A673 (cell line): ENCODE measurements around the gene BCAS2. TPM values are rescaled to one million over a fixed set of nuclear protein-coding genes. Genes with fewer than 3 reads are reported as not detected.

ENCODE experiments used
- BruUV-seq: library from RNA; stranded (reverse); fragments of 400-500 nt; replicated peaks from 2 replicates; lab custom pipeline; 2021; lab: Mats Ljungman, UMichigan
- CTCF ChIA-PET: fragments of 300-600 bp; sonication (Branson Sonifier 250); formaldehyde crosslinking; loops from one replicate; lab custom pipeline; 2022; ENCODE audit warnings: antibody characterized with exemption; lab: Charles Lee
- POLR2A ChIA-PET: fragments of 300-600 bp; sonication (Branson Sonifier 250); formaldehyde crosslinking; loops from one replicate; lab custom pipeline; 2022; ENCODE audit warnings: antibody characterized with exemption; ENCODE audit not compliant: low non-redundant PET; lab: Charles Lee
- DNase-seq: peaks from one replicate; pipeline ENCODE4 v3.0.0-alpha.2; 2015; ENCODE audit warnings: low spot score
- H3K27ac ChIP-seq: fragments of 200-600 bp; sonication (generic); 2 replicates; pipeline ENCODE4 v1.5.1; 2016; ENCODE audit warnings: mixed run types, low read depth, mild to moderate bottlenecking, mixed read lengths, antibody characterized with exemption, low read length; ENCODE audit not compliant: poor library complexity, severe bottlenecking
- H3K27me3 ChIP-seq: fragments of 200-600 bp; sonication (generic); replicated peaks from 2 replicates; pipeline ENCODE4 v1.6.1; 2017; ENCODE audit warnings: mixed run types, low read depth, mild to moderate bottlenecking, mixed read lengths, antibody characterized with exemption, low read length; ENCODE audit not compliant: insufficient read depth, poor library complexity
- H3K36me3 ChIP-seq: fragments of 200-600 bp; sonication (generic); 2 replicates; pipeline ENCODE4 v1.6.1; 2016; ENCODE audit warnings: mixed run types, mild to moderate bottlenecking, mixed read lengths, antibody characterized with exemption, low read length; ENCODE audit not compliant: insufficient read depth, poor library complexity, severe bottlenecking
- H3K4me1 ChIP-seq: fragments of 200-600 bp; sonication (generic); 2 replicates; pipeline ENCODE4 v1.6.1; 2017; ENCODE audit warnings: mixed run types, mild to moderate bottlenecking, mixed read lengths, antibody characterized with exemption, low read length; ENCODE audit not compliant: insufficient read depth, poor library complexity, severe bottlenecking
- H3K4me3 ChIP-seq: fragments of 200-600 bp; sonication (generic); 2 replicates; pipeline ENCODE4 v1.5.1; 2016; ENCODE audit warnings: low read depth, mixed run types, mild to moderate bottlenecking, mixed read lengths, low read length; ENCODE audit not compliant: poor library complexity, severe bottlenecking
- H3K9me3 ChIP-seq: fragments of 200-600 bp; sonication (generic); 2 replicates; pipeline ENCODE4 v1.6.1; 2016; ENCODE audit warnings: mixed run types, low read depth, mild to moderate bottlenecking, mixed read lengths, antibody characterized with exemption, low read length; ENCODE audit not compliant: poor library complexity, severe bottlenecking
- EZH2 ChIP-seq: fragments of 200-600 bp; sonication (generic); IDR thresholded peaks from 2 replicates; pipeline ENCODE4 v1.6.1; 2017; ENCODE audit warnings: borderline replicate concordance, low read depth, mild to moderate bottlenecking, mixed read lengths, antibody characterized with exemption, low read length; ENCODE audit not compliant: poor library complexity, severe bottlenecking
- intact Hi-C: fragments of 100-400 bp; cut with micrococcal nuclease; formaldehyde crosslinking; loops from one replicate; pipeline ENCODE4 v1.10.0; 2022; ENCODE audit not compliant: unreplicated experiment
- total RNA-seq: library from RNA; stranded (reverse); gene quantifications from 2 replicates; pipeline ENCODE4 v1.2.3, GENCODE V29; 2021
- TF ChIP-seq, protein P1 (sequence below): fragments of 300-800, 200-600 bp; sonication (generic); conservative IDR thresholded peaks from 2 replicates; pipeline ENCODE4 v1.5.1; 2017; ENCODE audit warnings: low read depth, mild to moderate bottlenecking, antibody characterized with exemption, low read length, moderate library complexity, mixed read lengths

The BCAS2 gene
- total RNA-seq, 1 experiment from 2014 or later = 75.7 TPM

DNA sequence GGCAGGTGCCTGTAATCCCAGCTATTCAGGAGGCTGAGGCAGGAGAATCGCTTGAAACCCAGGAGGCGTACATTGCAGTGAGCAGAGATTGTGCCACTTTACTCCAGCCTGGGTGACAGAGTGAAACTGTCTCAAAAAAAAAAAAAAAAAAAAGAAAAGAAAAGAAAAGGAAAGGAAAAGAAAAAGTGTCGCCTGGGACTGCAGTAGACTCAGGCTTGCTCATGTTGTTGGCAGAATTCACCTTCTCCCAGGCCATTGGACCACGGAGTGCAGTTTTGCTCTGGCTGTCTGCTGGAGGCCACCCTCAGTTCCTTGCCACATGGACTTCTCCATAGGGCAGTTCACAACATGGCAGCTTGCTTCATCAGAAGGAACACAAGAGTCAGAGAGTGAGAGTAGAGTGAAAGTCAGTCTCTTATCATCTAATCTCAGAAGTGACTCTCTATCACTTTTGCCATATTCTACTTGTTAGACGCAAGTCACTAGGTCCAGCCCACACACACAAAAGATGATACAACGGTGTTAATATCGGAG lies 29.2 kb downstream of the BCAS2 start:
- BruUV-seq = no TSS peak
- intact Hi-C loops = no loop called here
- no peaks in the 10 kb centered on the region for H3K27me3 ChIP-seq
- no peak for TF ChIP-seq EZH2
- TF ChIP-seq, protein P1, sequence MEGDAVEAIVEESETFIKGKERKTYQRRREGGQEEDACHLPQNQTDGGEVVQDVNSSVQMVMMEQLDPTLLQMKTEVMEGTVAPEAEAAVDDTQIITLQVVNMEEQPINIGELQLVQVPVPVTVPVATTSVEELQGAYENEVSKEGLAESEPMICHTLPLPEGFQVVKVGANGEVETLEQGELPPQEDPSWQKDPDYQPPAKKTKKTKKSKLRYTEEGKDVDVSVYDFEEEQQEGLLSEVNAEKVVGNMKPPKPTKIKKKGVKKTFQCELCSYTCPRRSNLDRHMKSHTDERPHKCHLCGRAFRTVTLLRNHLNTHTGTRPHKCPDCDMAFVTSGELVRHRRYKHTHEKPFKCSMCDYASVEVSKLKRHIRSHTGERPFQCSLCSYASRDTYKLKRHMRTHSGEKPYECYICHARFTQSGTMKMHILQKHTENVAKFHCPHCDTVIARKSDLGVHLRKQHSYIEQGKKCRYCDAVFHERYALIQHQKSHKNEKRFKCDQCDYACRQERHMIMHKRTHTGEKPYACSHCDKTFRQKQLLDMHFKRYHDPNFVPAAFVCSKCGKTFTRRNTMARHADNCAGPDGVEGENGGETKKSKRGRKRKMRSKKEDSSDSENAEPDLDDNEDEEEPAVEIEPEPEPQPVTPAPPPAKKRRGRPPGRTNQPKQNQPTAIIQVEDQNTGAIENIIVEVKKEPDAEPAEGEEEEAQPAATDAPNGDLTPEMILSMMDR = no peak
- no peak for DNase-seq
- no peaks in the 10 kb centered on the region for H3K9me3 ChIP-seq
- H3K36me3 ChIP-seq = no peaks in the 10 kb centered on the region
- no peaks in the 10 kb centered on the region for H3K4me1 ChIP-seq
- CTCF ChIA-PET = no interaction called here
- H3K27ac ChIP-seq = no peak overlapping the region
- POLR2A ChIA-PET = no interaction called here
- H3K4me3 ChIP-seq = no peak overlapping the region

DNA sequence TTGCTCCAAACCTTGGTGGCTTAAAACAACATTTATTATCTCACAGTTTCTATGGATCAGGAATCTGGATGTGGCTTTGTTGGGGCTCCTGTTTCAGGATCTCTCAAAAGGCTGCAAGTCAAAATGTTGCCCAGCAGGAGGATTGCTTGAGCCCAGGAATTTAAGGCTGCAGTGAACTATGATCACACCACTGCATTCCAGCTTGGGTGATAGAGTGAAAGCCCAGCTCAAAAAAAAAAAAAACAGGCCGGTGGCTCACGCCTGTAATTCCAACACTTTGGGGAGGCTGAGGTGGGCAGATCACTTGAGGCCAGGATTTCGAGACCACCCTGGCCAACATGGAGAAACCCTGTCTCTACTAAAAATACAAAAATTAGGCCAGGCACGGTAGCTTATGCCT lies 30.0 kb downstream of the BCAS2 start:
- intact Hi-C loops = no loop called here
- Histone ChIP-seq H3K4me3 (no peak overlapping the region), H3K27ac (no peak overlapping the region), H3K4me1 (no peaks in the 10 kb centered on the region), H3K9me3 (no peaks in the 10 kb centered on the region), H3K27me3 (no peaks in the 10 kb centered on the region), H3K36me3 (no peaks in the 10 kb centered on the region)
- TF ChIP-seq EZH2 = no peak
- TF ChIP-seq, protein P1 = no peak
- no TSS peak for BruUV-seq
- no peak for DNase-seq
- ChIA-PET POLR2A (no interaction called here), CTCF (interaction anchor here (0.6 kb wide), 1 partner anchor 9 kb away, joined by 3 read pairs; no protein-coding TSS in a partner anchor)

DNA sequence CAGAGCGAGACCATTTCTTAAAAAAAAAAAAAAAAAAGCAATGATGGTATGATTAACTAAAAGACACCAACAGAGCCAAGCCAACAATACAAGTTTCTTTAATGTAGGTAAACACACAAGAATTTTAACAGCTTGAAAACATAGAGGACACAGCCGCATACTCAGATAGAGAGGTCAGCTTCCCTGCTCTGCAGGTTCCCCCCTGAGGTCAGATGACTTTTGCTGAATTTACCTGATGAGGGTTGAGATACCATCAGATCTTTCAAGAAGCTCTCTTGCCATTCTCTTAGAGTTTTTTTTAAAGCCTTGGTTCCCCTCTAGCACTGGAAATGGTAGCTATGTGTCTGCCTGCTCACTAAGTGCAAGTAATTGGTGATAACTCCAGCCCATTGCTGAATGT lies 31.1 kb downstream of the BCAS2 start:
- Histone ChIP-seq H3K4me1 (no peaks in the 10 kb centered on the region), H3K36me3 (no peaks in the 10 kb centered on the region), H3K27me3 (no peaks in the 10 kb centered on the region), H3K27ac (no peak overlapping the region), H3K9me3 (no peaks in the 10 kb centered on the region), H3K4me3 (no peak overlapping the region)
- ChIA-PET CTCF (no interaction called here), POLR2A (no interaction called here)
- intact Hi-C loops = no loop called here
- TF ChIP-seq, protein P1 = no peak
- no peak for TF ChIP-seq EZH2
- no peak for DNase-seq
- no TSS peak for BruUV-seq
